NCI-H1417 (cell line): ENCODE data around the gene DISP2.

ENCODE experiments used
- DNase-seq, 3 experiments: peaks; one replicate each; lab custom pipeline; 2025; lab: John Stamatoyannopoulos, UW

DISP2 gene

DNA sequence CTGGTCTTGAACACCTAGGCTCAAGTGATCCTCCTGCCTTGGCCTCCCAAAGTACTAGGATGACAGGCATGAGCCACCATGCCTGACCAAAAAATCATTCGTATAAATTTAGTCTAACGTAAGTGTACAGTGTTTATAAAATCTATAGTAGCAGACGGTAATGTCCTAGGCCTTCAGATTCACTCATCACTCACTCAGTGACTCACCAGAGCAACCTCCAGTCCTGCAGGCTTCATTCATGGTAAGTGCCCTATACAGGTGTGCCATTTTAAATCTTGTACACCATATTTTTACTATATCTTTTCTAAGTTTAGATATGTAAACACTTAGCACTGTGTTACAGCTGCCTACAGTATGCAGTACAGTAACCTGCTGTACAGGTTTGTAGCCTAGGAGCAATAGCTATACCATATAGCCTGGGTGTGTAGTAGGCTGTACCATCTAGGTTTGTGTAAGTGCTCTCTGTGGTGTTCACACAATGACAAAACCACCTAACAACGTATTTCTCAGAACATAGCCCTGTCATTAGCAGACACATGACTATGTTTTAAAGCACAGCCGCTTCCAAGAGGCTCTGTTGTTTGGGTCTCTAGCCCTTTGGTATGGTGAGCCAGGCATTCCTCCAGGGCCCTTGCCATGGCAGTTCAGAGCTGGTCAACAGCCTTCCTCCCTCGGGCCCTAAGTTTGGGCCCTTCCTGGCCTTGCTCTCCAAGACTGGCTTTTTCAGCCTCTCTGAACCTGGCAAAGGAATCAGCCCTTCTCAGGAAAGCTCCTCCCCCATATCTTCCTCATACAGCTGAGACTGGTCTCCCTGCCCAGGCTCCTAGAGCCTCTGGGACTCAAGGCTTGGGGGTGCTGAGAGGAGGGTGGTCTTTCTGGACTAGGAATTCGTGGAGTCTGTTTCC, 15.4 kb upstream of the DISP2 start:
- DNase-seq: no peak

DNA sequence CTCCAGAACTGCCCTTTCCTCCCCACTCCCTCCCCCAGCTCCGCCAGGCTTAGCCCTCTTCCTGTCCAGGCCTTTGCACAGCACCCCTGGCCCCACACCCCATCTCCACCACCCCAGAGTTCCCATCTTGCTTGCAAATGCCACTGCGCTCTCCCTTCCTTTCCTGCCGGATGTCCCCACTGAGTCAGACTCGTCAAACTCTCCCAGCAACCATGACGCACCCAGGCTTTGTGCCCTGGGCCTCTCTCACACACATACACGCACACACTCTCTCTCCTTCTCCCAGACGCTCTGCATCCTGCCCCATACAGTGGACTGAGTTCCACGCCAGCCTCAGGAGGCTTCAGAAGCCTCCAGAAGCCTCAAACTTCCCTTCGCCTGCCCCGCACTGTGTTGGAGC, 14.5 kb upstream of the DISP2 start:
- no peak for DNase-seq

DNA sequence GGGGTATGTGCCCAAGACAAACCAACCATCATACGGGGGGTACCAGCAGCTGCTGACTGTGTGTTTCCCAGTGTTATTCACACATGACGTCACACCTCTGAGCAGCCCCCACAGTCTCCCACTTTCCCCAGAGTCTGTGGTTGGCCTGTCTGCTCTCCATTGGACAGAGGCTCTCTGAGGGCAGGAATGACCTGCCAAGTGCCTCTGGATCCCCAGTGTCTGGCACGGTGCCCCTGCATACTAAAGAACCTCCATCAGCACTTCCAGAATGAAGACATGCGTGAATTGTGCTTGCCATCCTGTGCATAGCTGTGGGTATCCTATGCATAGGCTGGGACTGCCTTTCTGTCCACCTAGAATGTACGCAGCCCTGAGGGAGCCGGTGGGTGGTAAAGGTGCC, 13.8 kb upstream of the DISP2 start:
- DNase-seq: no peak

DNA sequence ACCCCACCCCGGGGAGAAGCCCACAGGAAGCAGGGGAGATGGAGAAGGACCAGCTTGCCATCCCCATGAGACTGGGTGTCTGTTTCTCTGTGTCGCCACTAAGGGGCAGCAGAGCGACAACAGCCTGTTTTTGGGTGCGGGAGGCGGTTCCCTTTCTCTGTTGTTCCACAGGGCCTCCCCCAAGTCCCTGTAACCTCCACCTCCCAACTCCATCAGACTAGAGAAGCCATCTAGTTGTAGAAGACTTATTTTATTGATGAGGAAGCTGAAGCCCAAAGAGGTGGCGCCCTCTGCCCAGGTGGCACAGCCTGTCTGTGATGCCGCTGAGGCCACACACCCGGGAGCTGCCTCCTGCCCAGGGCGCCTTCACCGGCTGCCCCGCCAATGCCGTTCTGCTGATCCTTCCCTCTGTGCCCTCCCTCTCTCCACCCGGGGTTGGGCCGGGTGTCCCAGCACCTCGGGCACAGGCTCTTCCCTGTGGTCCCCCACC, 13.3 kb upstream of the DISP2 start:
- DNase-seq: peak in 2 of 3 experiments; percentile 18 to 59

DNA sequence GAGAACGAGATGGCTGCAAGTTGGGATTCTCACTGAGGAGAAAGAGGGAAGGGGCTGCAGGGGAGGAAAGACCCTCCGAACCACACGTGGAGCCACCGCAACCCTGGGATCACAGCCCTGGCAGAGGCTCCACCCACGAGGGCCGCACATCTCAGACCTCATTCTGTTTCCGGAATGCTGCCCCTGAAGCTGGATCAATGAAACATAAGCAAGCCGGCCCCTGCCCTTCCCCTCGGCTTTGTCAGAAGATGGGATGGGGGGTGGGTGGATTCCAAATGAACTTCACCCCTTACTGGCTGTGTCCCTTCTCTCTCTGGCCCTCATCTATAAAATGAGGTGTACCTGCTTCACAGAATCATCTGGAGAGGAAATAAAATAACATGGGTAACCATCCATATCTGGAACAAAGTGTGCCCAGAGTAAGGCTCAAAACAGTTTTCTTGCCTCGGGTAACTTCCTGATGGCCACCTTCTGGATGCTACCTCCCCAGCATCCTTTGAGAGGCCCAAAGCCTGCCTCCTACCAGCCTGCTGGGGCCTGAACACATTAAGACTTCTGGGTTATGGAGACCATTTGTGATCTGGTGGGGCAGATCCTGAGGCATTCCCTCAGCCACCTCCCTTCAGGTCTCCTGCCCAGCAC, 12.7 kb upstream of the DISP2 start:
- DNase-seq: no peak

DNA sequence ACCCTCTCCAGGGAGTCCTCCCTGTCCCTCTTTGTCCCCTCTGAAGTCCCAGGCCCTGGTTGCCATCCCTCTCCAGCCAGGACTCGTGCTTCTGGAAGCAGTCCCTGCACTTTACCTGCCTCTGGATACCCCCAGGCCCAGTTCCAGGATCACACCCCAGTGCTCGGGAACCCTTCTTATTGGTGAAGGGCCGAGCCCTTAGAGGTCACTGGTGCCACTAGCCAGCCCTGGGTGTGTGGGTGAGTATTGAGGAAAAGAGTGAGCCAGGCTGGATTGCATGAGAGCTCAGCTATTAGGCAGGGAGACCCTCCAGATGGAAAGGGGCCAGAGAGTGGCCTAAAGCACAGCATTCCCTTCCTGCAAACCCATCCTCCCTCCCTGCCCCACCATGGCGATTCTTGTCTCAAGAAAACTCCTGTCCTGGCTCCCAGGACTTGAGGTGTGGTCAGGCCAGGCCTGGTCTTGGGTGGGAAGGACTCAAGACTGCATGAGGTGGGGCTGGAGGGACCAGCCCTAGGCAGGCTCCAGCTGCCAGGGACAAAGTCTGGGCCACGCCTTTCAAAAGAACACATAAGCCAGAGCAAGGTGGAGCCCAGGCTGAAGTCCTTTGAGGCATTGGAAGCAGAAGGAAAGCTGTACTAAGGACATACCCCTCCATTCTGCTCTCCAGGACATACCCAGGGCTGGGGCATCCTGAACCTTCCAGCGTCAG, 12.0 kb upstream of the DISP2 start:
- DNase-seq: no peak

DNA sequence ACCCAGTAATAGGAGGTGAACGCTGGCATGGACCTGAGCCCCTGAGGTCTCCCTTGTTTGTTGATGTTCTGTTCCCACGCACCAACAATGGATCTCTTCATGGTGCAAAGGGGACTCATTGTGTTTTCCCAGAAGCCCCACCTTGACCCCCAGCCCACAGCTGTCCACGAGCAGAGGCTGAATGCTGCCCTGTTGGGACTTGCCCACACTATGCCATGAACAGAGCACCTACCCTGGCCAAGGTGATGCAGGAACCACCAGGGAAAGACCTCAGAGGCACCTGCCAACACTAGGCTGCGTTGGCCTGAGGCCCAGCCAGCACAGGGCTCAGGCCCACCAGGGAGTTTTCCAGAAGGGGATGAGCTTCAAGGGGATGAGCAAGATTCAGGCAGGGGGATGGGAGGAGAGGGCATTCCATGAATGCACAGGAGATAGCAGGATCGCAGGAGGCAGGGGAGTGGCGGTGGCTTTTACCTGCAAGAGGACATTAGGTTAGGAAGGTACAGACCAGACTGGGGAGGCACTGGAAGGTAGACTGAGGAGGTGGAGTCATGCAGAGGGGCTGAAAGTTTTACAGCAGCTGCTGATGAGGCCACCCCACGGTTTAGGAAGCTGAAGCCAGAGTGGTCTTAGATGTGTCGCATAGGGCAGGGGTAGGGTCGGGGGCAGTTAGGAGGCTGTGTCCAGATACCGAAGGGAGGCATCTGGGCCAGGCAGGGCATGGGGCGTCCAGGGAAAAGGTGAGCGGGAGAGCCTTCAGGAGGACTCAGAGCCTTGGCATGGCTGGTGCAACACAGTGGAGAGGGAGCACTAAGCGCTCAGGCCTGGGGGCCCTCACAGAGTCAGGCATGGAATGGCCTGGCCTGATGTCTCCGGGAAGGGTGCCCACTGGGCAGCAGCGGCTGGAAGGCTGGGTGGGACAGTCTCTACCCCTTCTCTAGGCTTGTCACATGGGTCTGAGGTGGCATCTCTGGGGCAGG, 11.2 kb upstream of the DISP2 start:
- no peak for DNase-seq

DNA sequence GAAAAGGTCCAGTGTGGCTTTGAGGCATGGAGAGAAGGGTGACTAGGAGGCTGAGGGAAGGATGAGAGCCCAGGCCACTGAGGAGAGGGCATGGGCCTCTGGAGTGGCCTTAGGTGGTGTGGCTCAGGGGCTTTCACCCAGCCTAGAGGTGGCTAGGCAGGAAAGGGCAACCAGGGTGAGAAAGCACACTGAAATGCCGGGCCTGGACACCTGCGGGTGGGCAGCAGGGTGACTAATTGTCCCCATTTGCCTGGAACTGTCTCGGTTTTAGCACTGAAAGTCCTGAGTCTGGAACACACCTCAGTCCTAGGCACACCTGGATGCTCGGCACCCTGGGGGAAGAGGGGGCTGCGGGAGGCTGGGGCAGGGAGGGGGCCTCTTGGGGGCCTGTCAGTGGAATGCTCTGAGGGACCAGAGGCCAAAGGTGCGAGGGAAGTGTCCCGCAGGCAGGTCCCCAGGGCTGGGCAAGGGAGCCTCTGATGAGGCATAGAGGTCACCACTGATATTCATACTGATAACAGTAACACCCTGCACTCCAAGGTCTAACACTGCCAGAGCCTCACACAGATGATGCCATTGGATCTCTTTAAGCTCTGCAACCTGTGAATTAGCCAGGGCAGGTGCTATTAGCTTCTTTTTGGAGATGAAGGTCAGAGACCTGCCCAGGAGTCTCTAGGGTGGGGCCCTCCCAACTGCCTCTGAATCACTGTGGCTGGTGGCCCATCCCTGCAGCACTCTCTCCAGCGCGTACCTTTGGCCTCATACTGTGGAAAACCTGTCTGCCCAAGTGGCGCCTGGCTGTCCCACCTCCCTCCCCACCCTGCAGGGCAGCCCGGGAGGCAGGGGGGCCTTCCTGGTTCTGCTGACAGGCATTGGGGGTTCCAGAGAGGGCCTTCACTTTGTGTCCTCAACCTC, 10.2 kb upstream of the DISP2 start:
- DNase-seq: no peak

DNA sequence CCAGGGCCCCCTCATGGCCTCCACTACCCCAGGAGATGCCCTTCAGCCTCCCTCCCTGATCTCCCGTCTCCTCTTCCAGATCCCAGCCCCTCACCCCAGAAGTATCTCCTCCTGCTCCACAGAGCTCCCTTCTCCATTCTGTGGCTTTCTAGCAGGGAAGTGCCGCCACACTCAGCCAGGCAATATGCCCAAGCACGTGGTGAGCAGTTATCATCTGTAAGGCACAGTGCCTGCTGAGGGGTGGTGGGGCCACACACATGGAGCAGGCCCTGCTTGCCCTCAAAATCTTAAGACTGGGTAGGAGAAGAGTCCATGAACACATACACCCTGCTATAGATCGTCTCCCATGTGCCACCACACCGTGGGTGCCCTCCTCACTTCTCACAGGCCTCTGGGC, 9.5 kb upstream of the DISP2 start:
- DNase-seq: no peak

DNA sequence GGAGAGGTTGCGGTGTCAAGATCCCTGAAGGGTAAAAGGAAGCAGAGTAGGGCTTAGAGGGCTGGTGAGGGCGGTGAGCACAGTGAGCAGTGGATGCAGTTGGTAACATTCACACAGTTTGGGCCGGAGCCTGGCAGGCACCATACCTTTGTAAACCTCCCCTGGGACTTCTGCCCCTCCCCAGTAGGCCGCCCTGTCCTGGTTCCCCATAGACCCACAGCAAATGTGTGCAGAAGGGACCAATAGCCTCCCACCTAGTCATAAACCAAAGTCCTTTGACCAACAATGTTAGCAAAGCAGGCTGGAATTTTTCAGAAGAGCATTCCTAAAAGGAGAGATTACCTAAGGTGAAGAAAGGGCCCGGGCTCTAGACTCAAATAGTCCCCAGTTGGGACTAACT, 8.9 kb upstream of the DISP2 start:
- no peak for DNase-seq

DNA sequence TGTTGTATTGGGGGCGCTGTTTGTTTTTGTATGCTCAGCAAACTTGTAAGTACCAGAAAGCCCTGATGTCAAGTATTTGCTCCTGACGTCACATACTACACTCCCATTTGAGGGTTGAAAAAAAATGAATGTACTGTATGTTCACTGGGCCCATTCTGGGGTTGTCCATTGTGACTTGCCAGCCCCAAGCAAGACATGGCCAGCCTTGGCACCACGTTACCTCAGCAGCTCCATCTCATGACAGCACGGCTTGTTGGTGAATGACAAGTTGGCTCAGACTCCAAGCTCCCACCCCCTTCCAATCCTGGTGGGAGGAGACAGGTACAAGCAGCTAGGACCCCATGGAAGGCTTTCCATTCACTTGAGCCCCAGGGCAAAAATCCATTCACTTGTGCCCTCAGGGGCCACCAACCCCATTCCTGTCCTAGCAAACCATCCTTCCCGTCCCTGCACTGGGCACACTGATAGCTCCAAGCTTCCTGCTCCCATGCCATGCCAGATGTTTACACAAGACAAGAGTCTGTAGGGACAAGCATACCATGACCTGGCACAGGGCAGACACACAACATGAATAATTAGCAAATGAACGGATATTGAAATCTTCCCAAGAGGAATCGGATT, 5.6 kb upstream of the DISP2 start:
- no peak for DNase-seq

DNA sequence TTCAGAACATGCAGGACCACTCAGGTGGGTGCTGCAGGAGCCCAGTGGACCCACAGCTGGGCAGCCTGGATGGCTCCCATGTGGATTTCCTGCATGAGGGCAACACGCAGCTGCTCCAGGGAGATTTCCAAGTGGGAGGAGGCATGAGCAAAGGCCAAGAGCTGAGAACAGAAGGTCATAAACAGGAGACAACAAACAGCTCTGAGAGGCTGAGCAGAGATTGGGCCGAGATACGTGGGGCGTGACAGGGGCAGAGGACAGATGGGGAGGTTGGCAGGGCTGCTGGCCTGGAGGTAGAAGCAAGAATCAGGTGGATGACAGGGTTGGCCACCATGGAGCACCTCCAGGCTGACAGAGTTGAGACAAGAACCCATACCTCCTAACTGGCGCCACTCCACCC, 4.3 kb upstream of the DISP2 start:
- no peak for DNase-seq

DNA sequence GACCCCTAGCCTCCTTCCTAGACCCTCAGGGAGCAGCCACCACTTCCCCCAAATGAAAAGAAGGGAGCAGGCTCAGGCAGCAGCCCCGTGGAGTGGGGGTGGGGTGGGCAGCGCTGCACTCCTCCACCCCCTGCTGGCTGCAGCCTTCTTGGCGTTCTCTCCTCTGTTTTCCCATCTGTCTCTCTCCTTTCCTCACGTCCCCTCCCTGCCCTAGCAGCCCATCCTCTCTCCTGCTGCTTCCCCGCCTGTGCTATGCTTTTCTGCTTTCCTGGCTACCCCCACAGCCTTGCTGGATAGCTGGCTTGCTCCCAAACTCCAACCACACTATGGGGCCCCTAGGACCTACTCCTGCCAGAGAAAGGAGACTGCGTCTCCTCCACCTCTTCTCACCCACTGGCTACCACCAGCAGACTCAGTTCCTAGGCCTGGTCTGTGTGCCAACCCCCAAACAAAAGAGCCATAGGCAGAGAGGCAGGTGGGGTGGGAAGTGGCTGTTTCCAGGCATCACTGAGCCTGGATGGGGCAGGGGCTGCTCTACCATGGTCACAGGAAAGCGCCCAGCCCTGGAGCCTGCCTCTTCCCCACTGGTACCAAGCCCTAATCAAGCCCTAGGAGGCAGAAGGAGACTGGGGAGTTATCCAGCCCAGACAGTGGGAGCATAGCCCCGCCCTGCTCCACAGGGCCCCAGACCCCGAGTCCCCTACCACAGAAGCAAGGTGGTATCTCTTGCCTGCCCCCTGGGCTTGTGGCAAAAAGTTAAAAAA, 3.4 kb upstream of the DISP2 start:
- DNase-seq: peak in 1 of 3 experiments; percentile 8

DNA sequence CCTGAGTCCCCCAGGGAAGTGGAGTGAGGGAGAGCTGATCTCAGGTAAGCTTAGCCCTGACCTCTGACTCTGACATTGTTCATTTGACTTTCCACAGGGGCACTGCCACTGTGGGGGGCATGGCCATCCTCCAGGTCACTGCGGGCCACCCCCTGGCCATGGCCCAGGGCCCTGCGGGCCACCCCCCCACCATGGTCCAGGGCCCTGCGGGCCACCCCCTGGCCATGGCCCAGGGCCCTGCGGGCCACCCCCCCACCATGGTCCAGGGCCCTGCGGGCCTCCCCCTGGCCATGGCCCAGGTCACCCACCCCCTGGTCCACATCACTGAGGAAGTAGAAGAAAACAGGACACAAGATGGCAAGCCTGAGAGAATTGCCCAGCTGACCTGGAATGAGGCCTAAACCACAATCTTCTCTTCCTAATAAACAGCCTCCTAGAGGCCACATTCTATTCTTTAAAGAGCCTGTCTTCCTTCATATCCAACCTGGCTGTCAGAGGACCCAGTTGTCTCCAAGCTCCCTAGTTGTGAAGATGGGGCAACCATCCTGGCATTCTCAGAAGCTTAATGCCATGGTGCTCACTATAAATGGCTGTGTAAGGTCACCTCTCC, 1.9 kb upstream of the DISP2 start:
- no peak for DNase-seq

DNA sequence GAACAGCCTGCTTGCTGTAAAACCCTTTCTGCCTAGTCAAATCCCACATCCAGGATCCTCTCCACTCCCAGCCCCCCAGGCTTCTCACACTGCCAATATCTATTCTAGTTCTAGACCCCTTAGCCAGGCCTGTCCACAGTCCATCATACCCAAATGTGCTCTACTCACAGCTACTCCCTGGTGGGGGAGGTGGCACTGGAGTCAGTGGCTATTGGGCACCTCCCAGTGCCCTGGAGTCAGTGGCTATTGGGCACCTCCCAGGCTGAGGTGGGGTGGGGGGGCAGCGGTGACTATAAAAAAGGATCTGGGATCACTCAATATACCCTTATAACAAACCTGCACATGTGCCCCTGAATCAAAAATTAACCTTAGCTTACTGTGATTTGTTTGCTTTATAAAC, 773 bp upstream of the DISP2 start:
- peak in 1 of 3 experiments; percentile 39 for DNase-seq

DNA sequence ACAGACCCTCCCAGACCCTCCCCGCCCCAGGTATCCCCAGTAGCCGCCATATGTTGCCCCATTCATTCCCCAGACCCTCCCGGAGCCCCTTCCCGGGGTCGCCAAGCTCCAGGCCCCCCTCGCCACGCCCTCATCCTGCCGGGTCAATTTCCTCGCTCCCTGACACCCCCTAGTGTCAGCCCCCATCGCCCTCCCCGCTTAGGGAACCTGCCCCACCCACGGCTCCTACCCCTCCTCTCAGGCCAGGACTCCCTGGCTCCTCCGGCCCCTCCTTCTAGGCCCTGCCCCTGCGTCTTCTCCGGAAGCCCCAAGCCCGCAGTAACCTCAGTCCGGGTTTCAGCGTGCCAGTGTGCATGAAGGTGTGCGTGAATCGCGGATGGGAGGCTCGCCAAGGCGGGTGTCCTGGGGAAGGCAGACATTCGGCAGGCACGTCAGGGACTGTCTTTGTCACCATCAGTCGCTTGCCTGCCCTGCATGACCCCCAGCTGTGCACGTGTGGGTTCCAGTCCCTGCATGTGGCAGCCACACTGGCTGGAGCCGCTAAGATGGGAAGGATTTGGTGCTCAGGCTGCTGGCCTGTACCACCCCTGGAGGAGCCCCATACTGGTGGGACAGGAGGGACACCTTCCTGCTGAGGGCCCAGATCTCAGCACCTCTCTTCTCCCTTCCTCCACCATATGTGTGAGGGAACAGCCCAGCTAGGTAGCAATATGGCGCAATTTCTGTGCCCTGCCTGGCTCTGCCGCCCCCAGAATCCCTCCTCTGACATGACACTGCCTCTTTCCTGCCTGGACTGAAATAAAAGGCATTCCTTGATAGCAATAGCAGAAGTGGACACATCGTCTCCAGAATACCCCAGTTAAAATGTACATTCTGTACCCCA, 693 bp downstream of the DISP2 start:
- DNase-seq: peak; percentile 7 to 53 (median 48)

DNA sequence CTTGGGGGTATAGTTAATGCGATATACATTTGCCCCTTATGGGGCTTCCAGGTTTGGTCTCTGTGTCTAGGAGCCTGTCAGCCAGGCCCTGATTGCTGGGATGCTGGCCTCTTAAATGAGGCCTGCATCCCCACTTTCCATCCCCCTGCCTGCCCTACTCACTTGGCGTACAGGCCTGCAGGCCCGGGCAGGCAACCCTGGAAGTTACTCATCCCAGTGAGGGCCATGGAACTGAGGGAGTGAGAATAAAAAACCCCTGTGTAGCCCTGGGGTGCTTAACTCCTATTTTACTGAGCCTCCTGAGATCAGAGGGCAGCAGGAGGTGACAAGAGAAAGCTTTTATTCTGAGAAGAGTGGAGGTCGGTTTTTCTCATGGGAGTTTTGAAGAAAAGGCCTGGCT, 2.0 kb downstream of the DISP2 start:
- DNase-seq: no peak

DNA sequence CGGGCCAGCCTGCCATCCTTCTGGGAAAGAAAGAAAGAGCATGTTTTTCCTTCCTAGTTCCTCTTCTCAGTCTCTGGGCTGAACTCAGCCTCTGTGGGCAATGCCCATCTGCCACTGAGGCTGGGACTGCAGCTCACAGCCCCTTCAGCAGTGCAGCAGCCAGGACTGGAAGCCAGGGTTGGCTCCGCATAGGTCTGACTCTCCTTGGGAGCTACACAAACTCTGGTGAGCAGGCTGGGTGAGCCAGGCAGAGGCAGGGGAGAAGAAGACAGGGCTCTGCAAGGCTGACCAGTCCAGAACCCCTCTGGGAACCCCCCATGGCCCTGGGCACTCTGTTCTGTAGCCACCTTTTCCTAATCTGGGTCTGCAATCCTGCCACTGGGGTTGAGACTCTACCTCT, 3.6 kb downstream of the DISP2 start:
- no peak for DNase-seq
